Epithelial cell of proximal tubule (primary cell): ENCODE data around the gene OR10A4. TPM values are rescaled to one million over a fixed set of nuclear protein-coding genes. Genes with fewer than 3 reads are reported as not detected.

Experiments used
- DNase-seq: peaks from one replicate; pipeline ENCODE4 v3.0.0-alpha.2; 2011; ENCODE audit warnings: low read depth
- H3K4me3 ChIP-seq: 2 replicates; pipeline ENCODE4 v1.5.1; 2011; ENCODE audit warnings: low read depth, mild to moderate bottlenecking, low read length
- CTCF ChIP-seq: conservative IDR thresholded peaks from 2 replicates; pipeline ENCODE4 v1.5.1; 2012; ENCODE audit warnings: low read depth, mild to moderate bottlenecking, low read length
- total RNA-seq: library from RNA; depleted of rRNA; stranded (reverse); fragments of >200 nt; gene quantifications from 2 replicates; pipeline ENCODE4 v1.2.3, GENCODE V29; 2015

Gene OR10A4
- total RNA-seq, 1 donor from 2014 or later = not detected

GRCh38 chr11:6911948-6912347 is 35.5 kb downstream of the OR10A4 start:
- no peak overlapping the region for H3K4me3 ChIP-seq
- DNase-seq = no peak
- no peak for TF ChIP-seq CTCF

- DNase-seq = no peak
- H3K4me3 ChIP-seq = no peak overlapping the region
- TF ChIP-seq CTCF = no peak
Measured at GRCh38 chr11:6919698-6920097, 43.3 kb downstream of the OR10A4 start.

GRCh38 chr11:6920702-6921101 is 44.3 kb downstream of the OR10A4 start, which contains the start of gene OR2D3:
Gene OR2D3, plus strand, starts transcription at chr11:6921002. Its CDS starts 0 bp downstream, at chr11:6921002.
- no peak for DNase-seq
- no peak for TF ChIP-seq CTCF
- H3K4me3 ChIP-seq = no peak within 1 kb of the TSS

- H3K4me3 ChIP-seq = no peak overlapping the region
- no peak for DNase-seq
- no peak for TF ChIP-seq CTCF
Measured at GRCh38 chr11:6925007-6925577, 48.7 kb downstream of the OR10A4 start.

GRCh38 chr11:6925636-6926207 is 49.3 kb downstream of the OR10A4 start:
- TF ChIP-seq CTCF = no peak
- DNase-seq = peak; percentile 25
- peak overlapping the region; percentile 92 for H3K4me3 ChIP-seq

GRCh38 chr11:6926208-6927029 is 50.0 kb downstream of the OR10A4 start, which contains the start of gene ZNF215:
Gene ZNF215, plus strand, starts transcription at chr11:6926426. Its CDS starts 5,847 bp downstream, at chr11:6932273.
- no peak for TF ChIP-seq CTCF
- H3K4me3 ChIP-seq = peak within 1 kb of the TSS; percentile 92
- peak; percentile 33 for DNase-seq
